ENCODE results near the gene MMP25. TPM values are rescaled to one million over a fixed set of nuclear protein-coding genes. Genes with fewer than 3 reads are reported as not detected.
A peak's percentile ranks its signal among the peaks of the same experiment; 100 is the strongest.

Gene MMP25
- total RNA-seq, 2 experiments from 2014 or later, result 49.3 to 60.4 TPM

DNA sequence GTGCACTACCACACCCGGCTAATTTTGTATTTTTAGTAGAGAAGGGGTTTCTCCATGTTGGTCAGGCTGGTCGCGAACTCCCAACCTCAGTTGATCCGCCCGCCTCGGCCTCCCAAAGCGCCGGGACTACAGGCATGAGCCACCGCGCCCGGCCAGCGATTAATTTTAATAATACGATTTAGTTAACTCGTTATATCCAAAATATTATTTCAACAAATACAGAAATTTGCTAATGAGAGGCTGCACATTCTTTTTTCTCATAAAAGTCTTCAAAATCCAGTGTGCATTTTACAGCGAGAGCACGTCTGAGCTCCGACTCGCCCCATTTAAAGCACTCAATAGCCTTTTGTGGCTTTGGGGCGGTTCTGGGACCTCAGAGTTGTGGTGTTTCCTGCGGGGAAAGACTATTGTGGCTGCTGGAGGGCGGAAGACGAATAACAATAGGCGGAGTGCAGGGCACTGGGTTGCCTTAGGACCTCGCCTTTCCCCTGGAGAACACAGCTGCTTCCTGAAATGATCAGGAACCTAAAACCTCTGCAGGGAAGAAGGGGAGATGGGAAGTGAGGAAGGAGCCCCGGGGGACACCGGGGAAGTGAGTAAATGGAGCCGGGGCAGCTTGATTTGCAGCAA, 55.6 kb downstream of the MMP25 start:
- H3K4me3 Mint-ChIP-seq, result peak overlapping the region; percentile 71
- ATAC-seq (ENCODE audit: low read depth), result no peak
- H3K27me3 Mint-ChIP-seq, result peaks cover 2% of the 10 kb centered on the region
- H3K27ac Mint-ChIP-seq, result peak overlapping the region; percentile 78
- H3K9me3 Mint-ChIP-seq, result no peaks in the 10 kb centered on the region
- DNase-seq, result no peak
- POLR2A ChIA-PET, result interaction anchor here (0.6 to 2.1 kb wide), 6 partner anchors 21 to 520 kb away, joined by 3 to 7 read pairs (median 4); partner anchors contain the start of genes IL32 and ZNF213
- H3K36me3 Mint-ChIP-seq, result no peaks in the 10 kb centered on the region
- H3K4me1 Mint-ChIP-seq, result peaks cover 31% of the 10 kb centered on the region

- ATAC-seq (ENCODE audit: low read depth), result peak; percentile 89
Measured at GRCh38 chr16:3106205-3106928, 60.0 kb downstream of the MMP25 start.

More at GRCh38 chr16:3106205-3106928, 60.0 kb downstream of the MMP25 start:
- peaks cover 20% of the 10 kb centered on the region for H3K4me1 Mint-ChIP-seq
- H3K27me3 Mint-ChIP-seq, result peaks cover 2% of the 10 kb centered on the region
- H3K36me3 Mint-ChIP-seq, result no peaks in the 10 kb centered on the region
- H3K9me3 Mint-ChIP-seq, result no peaks in the 10 kb centered on the region
- peak overlapping the region; percentile 89 for H3K27ac Mint-ChIP-seq
- DNase-seq, result peak; percentile 95
- peak overlapping the region; percentile 82 for H3K4me3 Mint-ChIP-seq
- POLR2A ChIA-PET, result interaction anchor here (0.6 to 2.6 kb wide), 17 partner anchors 9 to 86 kb away, joined by 3 to 31 read pairs (median 5); partner anchors contain the start of genes IL32, TNFRSF12A and ZNF213

Other genes starting within 250 kb of the MMP25 start
- gene PRSS41, start 248.1 kb upstream of the MMP25 start, total RNA-seq, result not detected
- 1 to 10 TPM; 5.6 to 6.9 TPM for gene PRSS21, start 229.3 kb upstream of the MMP25 start, total RNA-seq
- 1 to 10 TPM; 6.7 to 8.1 TPM for gene ZG16B, start 216.3 kb upstream of the MMP25 start, total RNA-seq
- not detected for gene PRSS22, start 188.4 kb upstream of the MMP25 start, total RNA-seq
- gene FLYWCH2, start 163.3 kb upstream of the MMP25 start, total RNA-seq, result 10 to 100 TPM; 21.0 to 21.2 TPM
- 10 to 100 TPM; 65.5 to 69.7 TPM for gene FLYWCH1, start 134.6 kb upstream of the MMP25 start, total RNA-seq
- under 1 TPM in 1 of 2 experiments, not detected in 1; 0.36 TPM for gene KREMEN2, start 82.3 kb upstream of the MMP25 start, total RNA-seq
- 10 to 100 TPM; 40.7 to 42.4 TPM for gene PAQR4, start 77.2 kb upstream of the MMP25 start, total RNA-seq
- 100 to 1,000 TPM; 106 to 116 TPM for gene PKMYT1, start 66.1 kb upstream of the MMP25 start, total RNA-seq
- gene CLDN9, start 33.6 kb upstream of the MMP25 start, total RNA-seq, result not detected
- gene CLDN6, start 28.4 kb upstream of the MMP25 start, total RNA-seq, result not detected
- gene TNFRSF12A, start 26.2 kb upstream of the MMP25 start, total RNA-seq, result 1 to 10 TPM; 2.9 TPM
- 10 to 100 TPM; 38.1 to 42.6 TPM for gene HCFC1R1, start 22.6 kb upstream of the MMP25 start, total RNA-seq
- gene THOC6, start 22.5 kb upstream of the MMP25 start, total RNA-seq, result 10 to 100 TPM; 36.3 to 36.9 TPM
- 1 to 10 TPM; 1.6 TPM for gene BICDL2, start 9.6 kb upstream of the MMP25 start, total RNA-seq
- gene IL32, start 19.1 kb downstream of the MMP25 start, total RNA-seq, result 1,000 to 10,000 TPM; 2,319 to 2,425 TPM
- gene ZSCAN10, start 52.7 kb downstream of the MMP25 start, total RNA-seq, result under 1 TPM; 0.37 to 0.39 TPM
- not detected for gene ZNF205, start 66.0 kb downstream of the MMP25 start, total RNA-seq
- gene ZNF213, start 88.5 kb downstream of the MMP25 start, total RNA-seq, result 10 to 100 TPM; 12.9 to 13.3 TPM
- not detected for gene OR1F1, start 141.6 kb downstream of the MMP25 start, total RNA-seq
- gene ZNF200, start 188.6 kb downstream of the MMP25 start, total RNA-seq, result 10 to 100 TPM; 16.5 to 19.5 TPM
- gene MEFV, start 210.1 kb downstream of the MMP25 start, total RNA-seq, result under 1 TPM; 0.23 to 0.39 TPM
- gene ZNF263, start 236.9 kb downstream of the MMP25 start, total RNA-seq, result 10 to 100 TPM; 34.7 to 36.7 TPM